COLO829 (cell line): ENCODE results near the gene PCGF3.

Experiments
- DNase-seq: peaks from one replicate; pipeline ENCODE4 v3.0.0; 2012; ENCODE audit warnings: low spot score

The PCGF3 gene

GRCh38 chr4:784401-785331, 79.0 kb downstream of the PCGF3 start:
- DNase-seq, result no peak

GRCh38 chr4:785332-786073, 79.9 kb downstream of the PCGF3 start:
- no peak for DNase-seq

GRCh38 chr4:786074-786741, 80.6 kb downstream of the PCGF3 start:
- no peak for DNase-seq

- DNase-seq, result no peak
Measured at GRCh38 chr4:786861-787300, 81.2 kb downstream of the PCGF3 start.

GRCh38 chr4:787561-787981, 81.9 kb downstream of the PCGF3 start:
- no peak for DNase-seq

DNA sequence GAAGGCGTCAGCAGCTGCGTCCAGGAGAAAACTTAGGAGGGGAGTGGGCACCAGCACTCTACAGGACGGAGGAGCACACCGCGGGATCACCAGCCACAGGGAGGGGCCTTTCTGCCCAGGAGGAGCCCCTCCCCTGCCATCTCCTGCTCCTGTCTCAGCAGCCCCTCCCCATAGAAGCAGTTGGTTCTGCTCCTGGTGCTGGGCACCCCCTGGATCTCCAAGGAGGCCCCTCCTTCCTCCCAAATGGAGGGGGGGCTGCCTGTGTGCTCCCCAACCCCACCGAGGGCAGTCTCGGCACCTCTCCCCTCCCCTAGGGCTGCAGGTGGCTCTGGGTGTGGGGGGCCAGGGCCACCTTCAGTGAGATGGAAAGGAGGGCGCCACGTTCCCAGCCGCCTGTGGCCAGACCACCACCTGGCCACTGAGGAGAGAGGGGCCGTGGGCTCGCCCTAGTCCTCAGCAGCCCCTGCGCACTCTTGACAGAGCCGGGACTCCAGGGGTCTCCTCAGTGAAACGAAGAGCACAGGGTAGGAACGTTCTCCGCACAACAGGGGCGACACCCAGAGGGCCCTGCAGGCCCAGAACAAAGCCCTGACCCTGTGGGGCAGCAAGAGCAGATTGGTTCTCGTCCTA, 82.5 kb downstream of the PCGF3 start:
- no peak for DNase-seq

DNA sequence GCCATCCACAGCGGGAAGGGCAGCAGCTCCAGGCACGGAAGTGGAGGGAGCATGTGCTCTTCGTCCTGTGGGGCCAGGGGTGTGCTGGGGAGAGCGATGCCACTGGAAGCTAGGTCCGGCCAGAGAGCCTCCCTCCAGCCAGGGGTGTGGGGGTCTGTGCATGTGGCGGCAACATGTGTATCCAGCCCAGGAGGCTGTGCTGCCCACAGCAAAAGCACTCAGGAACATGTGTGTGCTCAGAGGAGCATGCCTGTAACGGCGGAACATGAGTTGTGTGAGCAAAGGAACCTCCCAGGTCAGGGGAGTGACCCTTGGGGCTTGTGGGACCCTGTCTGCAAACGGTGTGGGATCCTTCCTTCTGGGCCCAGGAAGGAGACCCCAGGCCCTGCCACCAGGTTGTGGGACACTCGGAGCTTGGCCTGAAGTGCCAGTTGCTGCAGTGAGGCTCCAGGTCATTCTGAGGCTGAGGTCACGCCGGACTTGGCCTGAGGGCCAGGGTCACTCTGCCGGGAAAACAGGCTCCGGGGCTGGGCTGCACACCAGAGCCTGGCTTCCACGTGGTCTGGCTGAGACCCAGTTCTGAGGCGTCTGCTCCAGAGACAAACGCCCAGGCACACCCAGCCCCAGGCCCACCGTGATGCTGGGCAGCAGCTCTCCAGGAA, 83.1 kb downstream of the PCGF3 start:
- DNase-seq, result no peak

- no peak for DNase-seq
Measured at GRCh38 chr4:789571-790465, 84.2 kb downstream of the PCGF3 start.

GRCh38 chr4:790466-790820, 84.8 kb downstream of the PCGF3 start:
- DNase-seq, result no peak

GRCh38 chr4:791252-791897, 85.7 kb downstream of the PCGF3 start:
- DNase-seq, result no peak

- DNase-seq, result no peak
Measured at GRCh38 chr4:791898-792625, 86.4 kb downstream of the PCGF3 start.

GRCh38 chr4:792626-793092, 87.0 kb downstream of the PCGF3 start:
- DNase-seq, result no peak

DNA sequence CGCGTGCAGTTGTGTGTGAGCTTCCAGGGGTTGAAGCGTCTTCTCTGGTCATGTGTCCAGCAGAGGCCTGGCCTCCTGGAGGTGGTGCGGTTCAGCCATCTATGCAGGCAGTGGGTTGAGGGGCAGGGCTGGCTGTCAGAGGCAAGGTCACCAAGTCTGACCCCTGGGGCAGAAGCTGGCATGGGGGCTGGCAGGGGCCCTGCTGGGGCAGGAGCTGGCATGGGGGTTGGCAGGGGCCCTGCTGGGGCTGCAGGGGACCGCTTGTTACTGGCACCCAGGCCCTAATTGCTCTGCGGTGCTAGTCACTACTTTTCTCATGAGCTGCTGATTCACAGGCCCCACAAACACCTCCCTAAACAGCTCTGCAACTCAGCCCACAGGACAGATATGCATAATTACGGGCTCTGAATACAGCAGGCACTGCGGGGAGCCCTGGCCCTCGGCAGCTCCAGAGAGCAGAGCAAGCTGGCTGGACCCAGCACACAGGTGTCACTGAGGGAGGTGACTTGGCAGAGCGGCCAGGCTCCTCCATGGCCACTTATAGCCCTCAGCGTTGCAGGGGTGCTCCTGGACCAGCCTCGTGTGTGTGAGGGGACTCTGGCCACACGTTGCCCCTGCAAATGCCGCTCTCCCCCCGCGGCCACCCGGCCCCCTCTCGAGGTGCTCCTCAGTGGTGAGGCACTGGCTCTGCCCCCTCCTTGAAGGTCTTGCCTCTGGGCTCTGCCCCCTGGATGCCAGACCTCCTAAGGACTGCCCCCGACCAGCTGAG, 87.6 kb downstream of the PCGF3 start:
- no peak for DNase-seq

DNA sequence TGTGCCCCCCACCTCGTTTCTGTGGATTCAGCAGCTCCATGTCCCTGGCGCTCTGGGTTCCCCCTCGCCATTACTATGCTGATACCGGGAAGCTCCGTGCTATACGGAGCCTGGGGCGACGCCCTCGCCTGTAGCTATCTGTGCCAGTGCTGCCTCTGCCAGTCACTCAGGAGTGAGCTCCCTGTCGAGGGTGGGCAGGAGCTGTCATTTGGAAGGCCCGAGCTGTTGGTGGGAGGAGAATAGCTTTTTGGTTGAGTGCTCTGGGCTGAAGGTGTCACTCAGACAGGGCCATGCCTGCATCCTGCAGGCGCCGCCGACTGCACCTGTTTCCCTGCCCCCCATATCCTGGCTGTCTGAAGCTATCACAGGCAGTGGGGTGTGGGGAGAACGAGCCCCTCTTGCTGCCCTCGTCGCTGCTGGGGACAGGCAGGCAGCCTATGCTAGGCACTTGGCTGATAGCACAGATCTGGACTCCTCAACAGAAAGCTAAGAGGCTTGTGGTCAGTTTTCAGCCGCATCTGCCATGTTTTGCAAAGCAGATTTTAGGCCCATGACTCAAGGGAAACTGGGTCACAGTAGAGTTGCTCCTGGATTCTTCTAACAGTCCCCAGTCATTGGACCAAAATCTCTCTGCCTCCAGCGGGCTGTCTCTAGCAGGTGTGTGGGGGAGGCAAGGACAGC, 88.4 kb downstream of the PCGF3 start:
- DNase-seq, result no peak

DNA sequence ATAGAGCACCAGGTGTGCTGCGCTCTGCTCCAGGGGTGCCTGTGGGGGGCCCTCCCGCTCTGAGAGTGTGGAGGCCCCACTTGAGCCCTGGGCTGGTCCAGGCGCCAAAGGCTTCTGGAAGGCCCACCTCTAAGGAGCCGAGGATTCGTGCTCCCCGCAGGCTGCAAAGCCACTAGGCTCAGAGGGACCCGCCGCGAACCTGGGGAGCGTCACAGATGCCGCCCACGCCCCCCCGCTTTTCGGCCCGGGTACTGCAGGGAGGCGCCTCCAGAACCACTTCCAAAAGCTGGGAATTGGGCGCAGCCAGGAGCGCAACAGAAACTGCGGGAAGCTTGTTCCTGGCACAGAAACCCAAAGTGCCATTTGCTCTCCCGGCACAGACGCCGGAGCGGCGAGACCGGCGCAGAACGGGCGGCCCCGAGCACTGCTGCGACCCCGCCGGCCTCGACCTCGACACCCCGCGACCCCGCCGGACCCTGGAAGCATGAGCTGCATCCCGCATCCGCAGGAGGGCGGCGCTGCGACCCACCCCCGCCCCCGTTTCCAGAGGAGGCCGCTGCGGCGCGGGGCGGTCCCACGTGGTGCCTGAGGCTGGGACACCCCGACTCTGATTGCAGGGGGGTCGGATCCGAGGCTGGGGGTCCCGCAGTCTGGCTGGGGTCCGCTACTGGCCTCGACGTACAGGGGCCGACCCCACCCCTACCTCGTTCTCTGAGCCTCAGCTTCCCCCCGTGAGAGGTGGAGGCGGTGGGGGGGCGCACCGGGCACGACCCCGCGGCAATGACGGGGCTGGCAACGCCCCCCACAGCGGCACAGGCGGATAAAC, 89.5 kb downstream of the PCGF3 start:
- no peak for DNase-seq

DNA sequence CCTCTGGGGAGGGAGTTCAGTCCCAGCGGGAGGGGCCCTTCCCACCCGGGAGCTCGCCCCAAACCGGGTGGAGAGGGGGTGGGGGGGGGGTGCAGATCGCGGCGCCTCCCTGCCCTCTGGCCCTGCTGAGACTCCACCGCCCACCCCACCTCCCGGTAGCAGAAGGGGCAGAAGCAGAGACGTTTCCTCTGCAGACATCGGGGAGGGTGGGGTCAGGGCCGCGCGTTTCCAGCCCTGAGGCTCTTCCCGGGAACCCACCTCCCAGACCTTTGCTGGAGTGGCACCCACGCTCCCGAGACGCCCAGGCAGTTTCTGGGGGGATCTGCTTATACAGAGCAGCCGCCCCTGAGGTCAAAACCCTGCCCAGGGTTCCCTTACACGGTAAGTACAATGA, 90.1 kb downstream of the PCGF3 start:
- DNase-seq, result no peak

GRCh38 chr4:796206-796605, 90.6 kb downstream of the PCGF3 start:
- no peak for DNase-seq
